Measurements from ENCODE around the gene ZNF497. TPM values are rescaled to one million over a fixed set of nuclear protein-coding genes. Genes with fewer than 3 reads are reported as not detected.

The ZNF497 gene
- total and polyA plus RNA-seq, 9 of the 15 experiments (the other 6 are each of a cell fraction or from before 2014, with no cell fraction given), result 0.06 to 0.98 (median 0.44) TPM; not detected in 1

DNA sequence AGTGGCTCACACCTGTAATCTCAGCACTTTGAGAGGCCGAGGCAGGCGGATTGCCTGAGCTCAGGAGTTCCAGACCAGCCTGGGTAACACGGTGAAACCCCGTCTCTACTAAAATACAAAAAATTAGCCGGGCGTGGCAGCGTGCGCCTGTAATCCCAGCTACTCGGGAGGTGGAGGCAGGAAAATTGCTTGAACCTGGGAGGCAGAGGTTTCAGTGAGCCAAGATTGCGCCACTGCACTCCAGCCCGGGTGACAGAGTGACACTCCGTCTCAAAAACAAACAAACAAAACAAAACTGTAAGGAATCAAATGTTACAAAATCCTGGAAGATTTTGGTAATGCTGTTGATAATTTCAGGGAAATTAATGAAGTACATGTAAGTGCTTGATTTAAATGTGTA is 14.5 kb downstream of the ZNF497 start (continued):
- TF ChIP-seq CEBPB (tag; IDR thresholded peaks at IDR 0.05), result peak; percentile 89

DNA sequence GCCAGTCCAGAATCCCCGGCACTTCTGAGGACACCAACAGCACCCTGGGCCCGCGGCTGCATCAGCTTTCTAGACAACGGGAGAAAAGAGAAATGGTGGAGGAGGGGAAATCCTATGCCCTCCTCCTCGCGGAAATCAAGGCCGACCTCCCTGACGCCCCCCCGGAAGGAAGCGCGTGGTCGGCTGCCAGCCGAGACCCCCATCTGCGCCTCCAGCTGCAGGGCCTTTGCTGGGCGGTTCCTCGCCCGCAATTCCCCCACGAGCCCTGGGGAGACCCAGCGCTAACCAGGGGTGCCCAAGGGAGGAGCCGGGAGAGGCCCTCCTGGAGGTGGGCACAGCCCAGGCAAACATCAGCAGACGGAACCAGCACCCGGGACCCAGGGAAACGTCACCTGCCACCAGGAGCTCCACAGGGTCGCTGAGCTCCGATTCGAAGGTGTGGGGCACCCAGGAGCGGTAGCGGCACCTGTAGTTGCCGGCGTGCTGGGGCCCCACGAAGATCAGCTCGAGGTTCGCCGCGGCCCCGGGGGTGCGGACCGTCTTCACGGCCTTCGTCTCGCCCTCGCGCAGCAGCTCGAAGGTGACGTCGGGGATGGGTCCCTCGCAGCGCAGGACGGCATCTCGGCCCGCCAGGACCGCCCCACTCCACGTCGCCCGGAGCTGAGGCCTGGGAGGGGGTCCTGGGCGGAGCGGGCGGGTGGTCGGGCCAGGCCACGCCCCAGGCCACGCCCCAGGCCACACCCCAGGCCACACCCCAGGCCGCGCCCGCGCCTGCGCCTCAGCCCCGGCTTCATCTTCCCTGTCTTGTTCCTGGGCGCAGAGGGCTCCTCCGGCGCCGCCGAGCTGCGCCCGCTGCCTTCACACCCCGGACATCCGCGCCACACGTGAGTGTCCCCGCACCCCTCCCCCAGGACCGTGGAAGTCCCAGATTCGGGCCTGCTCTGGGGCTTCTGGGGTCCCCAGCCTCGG is 15.3 kb downstream of the ZNF497 start:
- DNase-seq (ENCODE audit: extremely low read depth in 1 of 4, low spot score in 3 of 4) (peak; percentile 81 to 99 (median 96)), FAIRE-seq (no peak), ATAC-seq (peak; percentile 100)
- BruUV-seq (replicated peaks), result TSS peak; percentile 91
- Histone ChIP-seq H3K27ac (ENCODE audit: extremely low read depth, low read depth, low read length) (peak overlapping the region; percentile 51; the same call in 1 of the 3 replicates), H2AFZ (ENCODE audit: low read depth, low read length) (peak overlapping the region; percentile 99), H3K9me1 (ENCODE audit: control insufficient read depth, insufficient read depth, low read length) (no peaks in the 10 kb centered on the region), H4K20me1 (replicated peaks; ENCODE audit: control insufficient read depth, insufficient read depth, low read length) (no peaks in the 10 kb centered on the region), H3K9me3 (replicated peaks; ENCODE audit: control insufficient read depth, insufficient read depth, low read depth, low read length) (no peaks in the 10 kb centered on the region), H3K4me1 (replicated peaks in 1 of 2; ENCODE audit: control insufficient read depth in 2 of 2, insufficient read depth in 2 of 2, low read length in 2 of 2) (peaks cover 5 to 14% of the 10 kb centered on the region in 2 experiments; a peak in 4 of 5 replicates), H3K4me2 (ENCODE audit: insufficient read depth, low read length) (peak overlapping the region; percentile 83), H3K9ac (ENCODE audit: insufficient read depth in 1 of 2, low read depth in 2 of 2, low read length in 2 of 2) (peak overlapping the region; percentile 59 to 96), H3K36me3 (ENCODE audit: control insufficient read depth, insufficient read depth, low read length) (no peaks in the 10 kb centered on the region), H3K27me3 (ENCODE audit: control insufficient read depth in 2 of 2, insufficient read depth in 2 of 2, low read length in 2 of 2) (no peaks in the 10 kb centered on the region), H3K79me2 (ENCODE audit: control insufficient read depth, insufficient read depth, low read length) (no peaks in the 10 kb centered on the region), H3K4me3 (peak overlapping the region; percentile 78)
- in situ Hi-C loops (cut with MboI), result no loop called here
- whole genome bisulfite sequencing (ENCODE audit: insufficient coverage, low coverage, missing lambda C conversion rate), result 3% methylated on average over 43 of the region's 82 CpGs
- ChIA-PET CTCF (ENCODE audit: low intra/inter-chr PET ratio) (no interaction called here), POLR2A (interaction anchor here (0.6 to 3.6 kb wide), 8 partner anchors 11 to 137 kb away, joined by 3 to 20 read pairs (median 4); partner anchors contain the start of genes ZNF497 and ZSCAN22)
- intact Hi-C loops (cut with micrococcal nuclease), result no loop called here
- TF ChIP-seq ZNF583 (CRISPR knock-in tag; IDR thresholded peaks at IDR 0.05) (no peak), ZFP30 (CRISPR knock-in tag; IDR thresholded peaks at IDR 0.05; ENCODE audit: borderline replicate concordance) (no peak), NFE2L1 (tag; IDR thresholded peaks at IDR 0.05; ENCODE audit: borderline replicate concordance, low read depth) (no peak), TRIM28 (IDR thresholded peaks at IDR 0.05) (no peak), IRF9 (tag; IDR thresholded peaks at IDR 0.05) (no peak), PURB (CRISPR knock-in tag; IDR thresholded peaks at IDR 0.05; ENCODE audit: low read depth) (no peak), RB1 (IDR thresholded peaks at IDR 0.05; ENCODE audit: low read depth) (peak; percentile 40; the same call in 1 of the 2 replicates), CTBP1 (IDR thresholded peaks at IDR 0.05; ENCODE audit: borderline replicate concordance) (peak; percentile 63), CEBPZ (IDR thresholded peaks at IDR 0.05; ENCODE audit: borderline replicate concordance, low read depth, low read length) (no peak), SNAPC5 (CRISPR knock-in tag; IDR thresholded peaks at IDR 0.05) (no peak), GTF2E2 (tag; IDR thresholded peaks at IDR 0.05) (no peak), ZNF41 (CRISPR knock-in tag; conservative IDR thresholded peaks at IDR 0.05) (no peak), ZNF282 (CRISPR knock-in tag; IDR thresholded peaks at IDR 0.05) (0 out of 2 replicates have a peak, but pooled peaks have one; percentile 17)

All from K562 (cell line).